Esophagus squamous epithelium (tissue), 4 donors: ENCODE measurements around the gene LUC7L.

Source experiments
- POLR2A ChIP-seq, 4 donors: fragments of 450-650 bp; IDR thresholded peaks; one replicate each; pipeline ENCODE4 v1.6.1; 2017; ENCODE audit warnings: antibody characterized with exemption in 4 of 4, mild to moderate bottlenecking in 4 of 4, moderate library complexity in 3 of 4
- TF ChIP-seq, protein P1 (sequence below), 6 experiments: fragments of 450-650 bp in 4 of 6; fragments of 200-600 bp in 2 of 6; sonication (generic) in 2 of 6; IDR thresholded peaks; one replicate each; pipeline ENCODE4 v1.5.1; 2016 to 2019; ENCODE audit warnings: antibody characterized with exemption in 6 of 6, mild to moderate bottlenecking in 4 of 6, moderate library complexity in 4 of 6

GRCh38 chr16:193441-193840, 35.8 kb downstream of the LUC7L start:
- TF ChIP-seq, protein P1, sequence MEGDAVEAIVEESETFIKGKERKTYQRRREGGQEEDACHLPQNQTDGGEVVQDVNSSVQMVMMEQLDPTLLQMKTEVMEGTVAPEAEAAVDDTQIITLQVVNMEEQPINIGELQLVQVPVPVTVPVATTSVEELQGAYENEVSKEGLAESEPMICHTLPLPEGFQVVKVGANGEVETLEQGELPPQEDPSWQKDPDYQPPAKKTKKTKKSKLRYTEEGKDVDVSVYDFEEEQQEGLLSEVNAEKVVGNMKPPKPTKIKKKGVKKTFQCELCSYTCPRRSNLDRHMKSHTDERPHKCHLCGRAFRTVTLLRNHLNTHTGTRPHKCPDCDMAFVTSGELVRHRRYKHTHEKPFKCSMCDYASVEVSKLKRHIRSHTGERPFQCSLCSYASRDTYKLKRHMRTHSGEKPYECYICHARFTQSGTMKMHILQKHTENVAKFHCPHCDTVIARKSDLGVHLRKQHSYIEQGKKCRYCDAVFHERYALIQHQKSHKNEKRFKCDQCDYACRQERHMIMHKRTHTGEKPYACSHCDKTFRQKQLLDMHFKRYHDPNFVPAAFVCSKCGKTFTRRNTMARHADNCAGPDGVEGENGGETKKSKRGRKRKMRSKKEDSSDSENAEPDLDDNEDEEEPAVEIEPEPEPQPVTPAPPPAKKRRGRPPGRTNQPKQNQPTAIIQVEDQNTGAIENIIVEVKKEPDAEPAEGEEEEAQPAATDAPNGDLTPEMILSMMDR (IDR thresholded peaks at IDR 0.05), result no peak
- TF ChIP-seq POLR2A (IDR thresholded peaks at IDR 0.05), result no peak
